Activated B cell treated with CpG ODN at 0.5 μM for 24 hours (primary cell): ENCODE measurements around the gene RBBP8NL. TPM values are rescaled to one million over a fixed set of nuclear protein-coding genes. Genes with fewer than 3 reads are reported as not detected.

Experiments
- ATAC-seq: fragments of 200-7000 bp; cut with Tn5 transposase; one replicate; pipeline ENCODE4 v1.10.0; 2021; ENCODE audit warnings: low read depth, mild to moderate bottlenecking, moderate library complexity
- CTCF ChIA-PET: fragments of 350-600 bp; sonication (Branson Sonifier 250); formaldehyde crosslinking; loops from one replicate; lab custom pipeline; 2021; ENCODE audit warnings: antibody characterized with exemption; lab: Charles Lee
- POLR2A ChIA-PET: fragments of 350-600 bp; sonication (Branson Sonifier 250); formaldehyde crosslinking; loops from one replicate; lab custom pipeline; 2021; ENCODE audit warnings: antibody characterized with exemption; lab: Charles Lee
- DNase-seq: peaks from one replicate; pipeline ENCODE4 v3.0.0; 2022
- H3K27ac Mint-ChIP-seq: one replicate; pipeline ENCODE4 v1.8.0; 2020; ENCODE audit warnings: mixed read lengths
- H3K27me3 Mint-ChIP-seq: one replicate; pipeline ENCODE4 v1.8.0; 2021; ENCODE audit warnings: mixed read lengths
- H3K36me3 Mint-ChIP-seq: one replicate; pipeline ENCODE4 v1.8.0; 2021; ENCODE audit warnings: low read depth, mixed read lengths
- H3K4me1 Mint-ChIP-seq: one replicate; pipeline ENCODE4 v1.8.0; 2021; ENCODE audit warnings: mixed read lengths
- H3K4me3 Mint-ChIP-seq: one replicate; pipeline ENCODE4 v1.8.0; 2020; ENCODE audit warnings: mild to moderate bottlenecking, mixed read lengths
- H3K9me3 Mint-ChIP-seq: one replicate; pipeline ENCODE4 v1.8.0; 2020; ENCODE audit warnings: mixed read lengths
- intact Hi-C: fragments of 100-400 bp; cut with micrococcal nuclease; formaldehyde crosslinking; loops from one replicate; pipeline ENCODE4 v1.15.1; 2024
- total RNA-seq: library from RNA; stranded (reverse); gene quantifications from 2 replicates; pipeline ENCODE4 v1.2.3, GENCODE V29; 2022
- TF ChIP-seq, protein P1 (sequence below): fragments of 200-600 bp; IDR thresholded peaks from one replicate; pipeline ENCODE4 v1.8.0; 2022; ENCODE audit warnings: antibody characterized with exemption, mild to moderate bottlenecking

RBBP8NL gene, protein sequence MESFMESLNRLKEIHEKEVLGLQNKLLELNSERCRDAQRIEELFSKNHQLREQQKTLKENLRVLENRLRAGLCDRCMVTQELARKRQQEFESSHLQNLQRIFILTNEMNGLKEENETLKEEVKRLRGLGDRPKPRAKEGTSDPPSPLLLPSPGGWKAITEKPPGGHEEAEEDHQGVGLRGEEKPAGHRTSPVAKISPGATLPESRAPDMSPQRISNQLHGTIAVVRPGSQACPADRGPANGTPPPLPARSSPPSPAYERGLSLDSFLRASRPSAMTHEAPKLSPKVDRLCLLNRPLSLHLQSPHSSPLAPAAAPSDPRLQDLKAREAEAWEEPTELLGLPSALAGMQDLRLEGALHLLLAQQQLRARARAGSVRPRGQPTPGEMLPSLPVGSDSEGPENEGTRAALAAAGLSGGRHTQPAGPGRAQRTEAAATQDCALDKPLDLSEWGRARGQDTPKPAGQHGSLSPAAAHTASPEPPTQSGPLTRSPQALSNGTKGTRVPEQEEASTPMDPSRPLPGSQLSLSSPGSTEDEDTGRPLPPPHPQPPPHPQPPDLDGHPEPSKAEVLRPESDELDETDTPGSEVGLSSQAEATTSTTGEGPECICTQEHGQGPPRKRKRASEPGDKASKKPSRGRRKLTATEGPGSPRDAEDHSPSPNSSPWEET
- not detected in 2 replicates for total RNA-seq

DNA sequence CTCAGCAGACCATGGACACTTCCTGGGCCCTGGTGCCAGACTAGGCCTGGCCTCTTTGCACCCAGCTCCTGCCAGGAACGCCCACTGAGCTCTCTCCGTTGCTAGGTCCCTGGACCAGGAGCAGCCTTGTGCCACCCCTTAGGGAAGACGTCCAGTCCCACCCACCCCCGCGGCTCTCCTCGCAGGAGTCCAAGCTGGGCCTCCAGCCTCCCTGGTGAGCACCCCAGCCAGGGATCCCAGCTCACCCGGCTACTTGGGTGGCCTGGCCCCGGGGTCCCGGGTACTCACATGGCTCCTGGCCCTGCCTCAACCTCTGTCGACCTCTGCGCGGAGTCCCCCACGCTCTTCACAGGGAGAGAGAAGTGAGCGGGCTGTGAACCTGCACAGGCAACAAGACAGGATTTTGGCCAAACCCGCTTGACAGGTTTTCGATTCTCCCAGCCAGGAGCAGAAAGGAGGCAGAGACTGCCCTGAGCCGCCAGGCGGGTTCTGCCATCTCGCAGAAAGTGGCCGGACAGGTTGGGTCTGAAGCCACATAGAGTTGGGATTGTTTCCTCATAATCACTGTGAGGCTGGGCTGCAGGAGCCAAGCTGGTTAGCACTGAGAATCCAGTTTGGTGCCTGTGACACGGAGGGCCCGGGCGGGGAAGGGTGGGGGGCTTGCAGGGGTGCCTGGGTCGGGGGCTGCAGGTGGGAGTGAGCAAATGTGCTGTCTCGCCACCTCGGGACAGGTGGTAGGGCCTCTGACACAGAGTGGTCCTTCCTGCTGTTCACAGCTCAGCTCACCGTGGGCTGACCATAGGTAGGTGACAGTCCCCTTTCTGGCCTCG is at the start of gene RBBP8NL:
RBBP8NL (minus strand) TSS at position 368 of the 830 bp plus-strand sequence. CDS start 7,892 bp downstream, outside the sequence.
- ATAC-seq (no peak), DNase-seq (no peak)
- ChIA-PET POLR2A (no interaction called here), CTCF (no interaction called here)
- Mint-ChIP-seq H3K4me3 (no peak within 1 kb of the TSS), H3K27ac (no peak within 1 kb of the TSS), H3K4me1 (no peaks in the 10 kb centered on the region), H3K9me3 (no peaks in the 10 kb centered on the region), H3K27me3 (peaks cover 11% of the 10 kb centered on the region), H3K36me3 (no peaks in the 10 kb centered on the region)
- intact Hi-C loops: no loop called here
- TF ChIP-seq, protein P1, sequence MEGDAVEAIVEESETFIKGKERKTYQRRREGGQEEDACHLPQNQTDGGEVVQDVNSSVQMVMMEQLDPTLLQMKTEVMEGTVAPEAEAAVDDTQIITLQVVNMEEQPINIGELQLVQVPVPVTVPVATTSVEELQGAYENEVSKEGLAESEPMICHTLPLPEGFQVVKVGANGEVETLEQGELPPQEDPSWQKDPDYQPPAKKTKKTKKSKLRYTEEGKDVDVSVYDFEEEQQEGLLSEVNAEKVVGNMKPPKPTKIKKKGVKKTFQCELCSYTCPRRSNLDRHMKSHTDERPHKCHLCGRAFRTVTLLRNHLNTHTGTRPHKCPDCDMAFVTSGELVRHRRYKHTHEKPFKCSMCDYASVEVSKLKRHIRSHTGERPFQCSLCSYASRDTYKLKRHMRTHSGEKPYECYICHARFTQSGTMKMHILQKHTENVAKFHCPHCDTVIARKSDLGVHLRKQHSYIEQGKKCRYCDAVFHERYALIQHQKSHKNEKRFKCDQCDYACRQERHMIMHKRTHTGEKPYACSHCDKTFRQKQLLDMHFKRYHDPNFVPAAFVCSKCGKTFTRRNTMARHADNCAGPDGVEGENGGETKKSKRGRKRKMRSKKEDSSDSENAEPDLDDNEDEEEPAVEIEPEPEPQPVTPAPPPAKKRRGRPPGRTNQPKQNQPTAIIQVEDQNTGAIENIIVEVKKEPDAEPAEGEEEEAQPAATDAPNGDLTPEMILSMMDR: no peak

DNA sequence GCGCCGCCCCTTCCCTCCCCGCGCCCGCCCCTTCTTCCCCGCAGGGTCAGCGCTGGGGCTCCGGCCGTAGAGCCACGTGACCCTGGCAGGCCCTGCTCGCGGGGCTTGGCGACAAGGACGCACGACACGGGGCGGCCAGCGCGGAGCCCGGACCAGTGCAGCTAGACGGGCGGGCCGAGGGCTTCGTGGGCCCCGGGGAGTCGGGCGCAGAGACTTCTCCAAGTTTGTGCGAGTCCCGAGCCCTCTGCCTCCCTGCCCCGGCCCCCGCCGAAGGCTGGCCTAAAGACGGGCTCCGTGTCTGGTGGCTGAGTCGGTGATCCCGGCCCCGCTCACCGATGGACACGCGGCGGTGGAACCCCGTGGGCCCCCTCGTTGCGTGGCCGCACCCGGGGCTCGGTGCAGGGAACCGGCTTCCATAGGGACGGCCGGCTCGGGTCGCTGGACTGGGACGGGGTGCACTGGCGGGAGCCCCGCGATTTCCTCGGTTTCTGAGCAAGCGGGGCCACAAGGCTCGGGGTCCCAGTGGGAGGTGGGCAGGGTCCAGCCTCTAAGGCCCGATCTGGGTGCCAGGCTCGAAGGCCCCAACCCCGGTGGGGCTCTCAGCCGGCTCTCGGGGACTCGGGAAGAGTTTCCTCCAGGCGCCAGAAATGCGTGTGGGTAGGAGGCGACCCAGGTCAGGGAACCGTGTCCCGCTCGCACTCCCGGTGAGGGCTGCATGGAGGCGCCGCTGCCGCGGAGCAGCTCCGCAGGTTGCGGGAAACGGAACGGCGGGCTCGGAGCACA is 48.9 kb upstream of the RBBP8NL start:
- peaks cover 34% of the 10 kb centered on the region for H3K27me3 Mint-ChIP-seq
- no peak overlapping the region for H3K27ac Mint-ChIP-seq
- H3K4me1 Mint-ChIP-seq: peaks cover 9% of the 10 kb centered on the region
- intact Hi-C loops: no loop called here
- DNase-seq: no peak
- ChIA-PET CTCF (no interaction called here), POLR2A (no interaction called here)
- no peak for ATAC-seq
- no peaks in the 10 kb centered on the region for H3K36me3 Mint-ChIP-seq
- no peak overlapping the region for H3K4me3 Mint-ChIP-seq
- TF ChIP-seq, protein P1: no peak
- no peaks in the 10 kb centered on the region for H3K9me3 Mint-ChIP-seq

DNA sequence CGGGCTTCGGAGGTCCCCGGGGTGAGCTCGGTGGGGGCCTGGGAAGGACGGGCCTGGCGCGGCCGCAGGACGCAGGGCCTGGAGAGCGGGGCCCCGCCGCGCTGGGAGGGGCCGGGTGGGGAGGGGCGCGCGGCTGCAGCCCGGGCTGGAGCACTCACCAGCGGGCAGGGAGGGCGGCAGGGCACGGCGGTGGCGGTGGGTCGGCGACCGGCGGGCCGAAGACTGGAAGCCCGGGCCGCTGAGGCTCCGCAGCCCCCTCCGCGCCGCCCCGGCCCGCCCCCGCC is 48.4 kb upstream of the RBBP8NL start, which contains the start of gene GATA5:
GATA5 (minus strand) TSS at position 224 of the 284 bp plus-strand sequence. CDS start 474 bp downstream, outside the sequence.
- Mint-ChIP-seq H3K27ac (no peak within 1 kb of the TSS), H3K9me3 (no peaks in the 10 kb centered on the region), H3K27me3 (peaks cover 34% of the 10 kb centered on the region), H3K4me3 (peak within 1 kb of the TSS; percentile 24), H3K4me1 (peaks cover 9% of the 10 kb centered on the region), H3K36me3 (no peaks in the 10 kb centered on the region)
- intact Hi-C loops: no loop called here
- ATAC-seq (no peak), DNase-seq (no peak)
- CTCF ChIA-PET: no interaction called here
- TF ChIP-seq, protein P1: no peak
- POLR2A ChIA-PET: no interaction called here

DNA sequence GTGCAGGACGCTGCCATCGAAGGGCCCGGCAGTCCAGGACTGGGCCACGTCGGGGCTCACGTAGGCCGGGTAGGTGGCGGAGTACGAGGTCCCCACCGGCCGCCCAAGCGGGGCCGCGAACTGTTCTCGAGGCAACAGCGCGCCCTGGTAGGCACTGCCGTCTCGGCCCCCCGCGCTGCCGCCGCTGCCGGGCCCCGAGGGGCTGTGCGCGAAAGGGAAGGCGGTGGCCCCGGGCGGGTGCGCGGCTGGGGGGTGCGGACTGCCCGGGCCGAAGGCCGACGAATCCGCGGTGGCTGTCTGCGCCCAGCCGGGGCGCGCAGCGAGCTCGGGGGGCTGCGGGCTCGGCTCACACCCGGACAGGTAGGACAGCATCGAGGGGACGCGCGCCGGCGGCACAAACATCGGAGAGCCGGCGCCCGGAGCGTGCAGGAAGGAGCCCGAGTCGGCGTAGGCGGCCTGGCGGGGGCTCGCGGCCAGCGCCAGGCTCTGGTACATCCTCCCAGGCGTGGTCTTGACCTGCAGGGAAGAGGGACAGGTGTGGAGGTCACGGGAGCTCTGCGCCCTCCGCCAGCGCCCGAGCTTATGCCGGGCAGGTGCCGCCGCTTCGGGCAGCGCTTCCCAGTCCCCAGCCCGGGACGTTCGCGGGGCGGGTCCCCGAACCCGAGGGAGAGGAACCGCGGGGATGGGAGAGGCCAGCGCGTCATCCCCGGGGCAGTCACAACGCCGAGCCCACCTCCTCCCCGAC is 47.9 kb upstream of the RBBP8NL start:
- no peak overlapping the region for H3K27ac Mint-ChIP-seq
- H3K36me3 Mint-ChIP-seq: no peaks in the 10 kb centered on the region
- DNase-seq: no peak
- no peaks in the 10 kb centered on the region for H3K9me3 Mint-ChIP-seq
- ChIA-PET CTCF (no interaction called here), POLR2A (no interaction called here)
- TF ChIP-seq, protein P1: no peak
- H3K4me1 Mint-ChIP-seq: peaks cover 9% of the 10 kb centered on the region
- no peak overlapping the region for H3K4me3 Mint-ChIP-seq
- intact Hi-C loops: no loop called here
- ATAC-seq: no peak
- H3K27me3 Mint-ChIP-seq: peaks cover 36% of the 10 kb centered on the region
